GM23338 (cell line): Measurements from ENCODE around the gene SLC2A1. TPM values are rescaled to one million over a fixed set of nuclear protein-coding genes. Genes with fewer than 3 reads are reported as not detected.

ENCODE experiments used
- ATAC-seq: fragments of 200-7000 bp; cut with Tn5 transposase; 3 replicates; pipeline ENCODE4 v1.9.1; 2020
- DNase-seq: peaks from one replicate; pipeline ENCODE4 v3.0.0-alpha.2; 2015; ENCODE audit warnings: low spot score
- H2AFZ ChIP-seq: fragments of 200-600 bp; sonication (generic); 2 replicates; pipeline ENCODE4 v1.8.0; 2016; ENCODE audit warnings: antibody characterized with exemption, mild to moderate bottlenecking, moderate library complexity
- H3F3A ChIP-seq: fragments of 200-600 bp; sonication (generic); replicated peaks from 2 replicates; pipeline ENCODE4 v1.8.0; 2017; ENCODE audit warnings: antibody characterized with exemption, mixed run types, low read depth
- H3K27ac ChIP-seq: fragments of 200-600 bp; sonication (generic); 2 replicates; pipeline ENCODE4 v1.6.1; 2016; ENCODE audit warnings: low read depth
- H3K27me3 ChIP-seq: fragments of 200-600 bp; sonication (generic); 2 replicates; pipeline ENCODE4 v1.8.0; 2016; ENCODE audit warnings: mild to moderate bottlenecking, mixed run types, moderate library complexity; ENCODE audit not compliant: insufficient read depth
- H3K36me3 ChIP-seq: fragments of 200-600 bp; sonication (generic); 2 replicates; pipeline ENCODE4 v1.8.0; 2016; ENCODE audit warnings: mild to moderate bottlenecking; ENCODE audit not compliant: insufficient read depth
- H3K4me1 ChIP-seq: fragments of 200-600 bp; sonication (generic); 2 replicates; pipeline ENCODE4 v1.8.0; 2016; ENCODE audit warnings: mild to moderate bottlenecking, moderate library complexity; ENCODE audit not compliant: insufficient read depth
- H3K4me2 ChIP-seq: fragments of 200-600 bp; sonication (generic); 2 replicates; pipeline ENCODE4 v1.7.1; 2017; ENCODE audit warnings: mixed run types
- H3K4me3 ChIP-seq: fragments of 200-600 bp; sonication (generic); 2 replicates; pipeline ENCODE4 v1.6.1; 2016; ENCODE audit warnings: mixed run types
- H3K79me2 ChIP-seq: fragments of 200-600 bp; sonication (generic); replicated peaks from 2 replicates; pipeline ENCODE4 v1.8.0; 2017; ENCODE audit warnings: mild to moderate bottlenecking; ENCODE audit not compliant: insufficient read depth
- H3K9me2 ChIP-seq: fragments of 200-600 bp; sonication (generic); 2 replicates; pipeline ENCODE4 v1.8.0; 2017; ENCODE audit not compliant: insufficient read depth
- H4K20me1 ChIP-seq: fragments of 200-600 bp; sonication (generic); replicated peaks from 2 replicates; pipeline ENCODE4 v1.8.0; 2017; ENCODE audit warnings: mild to moderate bottlenecking; ENCODE audit not compliant: insufficient read depth
- H3K27ac Mint-ChIP-seq: 2 replicates; pipeline ENCODE4 v1.8.0; 2020; ENCODE audit warnings: inconsistent platforms, mild to moderate bottlenecking, moderate library complexity, mixed read lengths
- H3K27me3 Mint-ChIP-seq: 3 replicates; pipeline ENCODE4 v1.8.0; 2022; ENCODE audit warnings: low read depth, mild to moderate bottlenecking, moderate library complexity, mixed read lengths, inconsistent platforms; ENCODE audit not compliant: insufficient read depth, poor library complexity
- H3K36me3 Mint-ChIP-seq: 3 replicates; pipeline ENCODE4 v1.8.0; 2021; ENCODE audit warnings: low read depth, mild to moderate bottlenecking, inconsistent platforms, moderate library complexity, mixed read lengths
- H3K4me1 Mint-ChIP-seq: 3 replicates; pipeline ENCODE4 v1.8.0; 2020; ENCODE audit warnings: mild to moderate bottlenecking, inconsistent platforms, mixed read lengths
- H3K4me3 Mint-ChIP-seq: 3 replicates; pipeline ENCODE4 v1.8.0; 2021; ENCODE audit warnings: moderate library complexity, mild to moderate bottlenecking, inconsistent platforms, mixed read lengths
- H3K9me3 Mint-ChIP-seq: 3 replicates; pipeline ENCODE4 v1.8.0; 2020; ENCODE audit warnings: moderate library complexity, mild to moderate bottlenecking, inconsistent platforms, mixed read lengths
- CREB1 ChIP-seq: fragments of 250-450 bp; sonication (Bioruptor Pico); IDR thresholded peaks from 2 replicates; pipeline ENCODE4 v1.5.0; 2020; ENCODE audit warnings: low read depth, mild to moderate bottlenecking, moderate library complexity
- EZH2 ChIP-seq: fragments of 200-600 bp; sonication (generic); IDR thresholded peaks from one replicate; pipeline ENCODE4 v1.8.0; 2017; ENCODE audit warnings: antibody characterized with exemption, mild to moderate bottlenecking, low read depth; ENCODE audit not compliant: unreplicated experiment
- JUNB ChIP-seq: IDR thresholded peaks from one replicate; pipeline ENCODE4 v1.6.1; 2016; ENCODE audit warnings: antibody characterized with exemption; ENCODE audit not compliant: unreplicated experiment
- NANOG ChIP-seq: IDR thresholded peaks from 2 replicates; pipeline ENCODE4 v1.6.1; 2016; ENCODE audit warnings: antibody characterized with exemption, borderline replicate concordance
- STAT1 ChIP-seq: IDR thresholded peaks from one replicate; pipeline ENCODE4 v1.6.1; 2016; ENCODE audit warnings: antibody characterized with exemption; ENCODE audit not compliant: unreplicated experiment
- ZNF331 ChIP-seq: fragments of 250-450 bp; sonication (Bioruptor Pico); IDR thresholded peaks from 2 replicates; pipeline ENCODE4 v1.5.0; 2020; ENCODE audit warnings: low read depth, mild to moderate bottlenecking, moderate library complexity
- polyA plus RNA-seq: library from polyadenylated mRNA; unstranded; fragments of >200 nt; fragmentation: Nextera tagmentation; extraction: Ambion mirVana; gene quantifications from 2 replicates; pipeline ENCODE4 v1.2.1, GENCODE V29; 2016
- total RNA-seq: library from RNA; depleted of rRNA; stranded (reverse); fragments of >200 nt; shearing (Covaris generic); gene quantifications from 2 replicates; pipeline ENCODE4 v1.2.3, GENCODE V29; 2014
- TF ChIP-seq, protein P1 (sequence below), 2 experiments: fragments of 200-600 bp in 1 of 2; sonication (generic) in 1 of 2; conservative IDR thresholded peaks; 2 replicates each; pipeline versions ENCODE4 v1.5.1 to v1.6.1; 2016 to 2017; ENCODE audit warnings: antibody characterized with exemption in 2 of 2, low read depth in 2 of 2, mild to moderate bottlenecking in 2 of 2, moderate library complexity in 1 of 2
- TF ChIP-seq, protein P2 (sequence below): IDR thresholded peaks from 2 replicates; pipeline ENCODE4 v1.6.1; 2016; ENCODE audit warnings: antibody characterized with exemption
- TF ChIP-seq, protein P3 (sequence below): fragments of 250-450 bp; sonication (Bioruptor Pico); IDR thresholded peaks from 2 replicates; pipeline ENCODE4 v1.5.0; 2020; ENCODE audit warnings: mild to moderate bottlenecking, moderate library complexity

The SLC2A1 gene
- total and polyA plus RNA-seq, 2 experiments from 2014 or later, result 66.1 to 305 TPM

- TF ChIP-seq, protein P1, sequence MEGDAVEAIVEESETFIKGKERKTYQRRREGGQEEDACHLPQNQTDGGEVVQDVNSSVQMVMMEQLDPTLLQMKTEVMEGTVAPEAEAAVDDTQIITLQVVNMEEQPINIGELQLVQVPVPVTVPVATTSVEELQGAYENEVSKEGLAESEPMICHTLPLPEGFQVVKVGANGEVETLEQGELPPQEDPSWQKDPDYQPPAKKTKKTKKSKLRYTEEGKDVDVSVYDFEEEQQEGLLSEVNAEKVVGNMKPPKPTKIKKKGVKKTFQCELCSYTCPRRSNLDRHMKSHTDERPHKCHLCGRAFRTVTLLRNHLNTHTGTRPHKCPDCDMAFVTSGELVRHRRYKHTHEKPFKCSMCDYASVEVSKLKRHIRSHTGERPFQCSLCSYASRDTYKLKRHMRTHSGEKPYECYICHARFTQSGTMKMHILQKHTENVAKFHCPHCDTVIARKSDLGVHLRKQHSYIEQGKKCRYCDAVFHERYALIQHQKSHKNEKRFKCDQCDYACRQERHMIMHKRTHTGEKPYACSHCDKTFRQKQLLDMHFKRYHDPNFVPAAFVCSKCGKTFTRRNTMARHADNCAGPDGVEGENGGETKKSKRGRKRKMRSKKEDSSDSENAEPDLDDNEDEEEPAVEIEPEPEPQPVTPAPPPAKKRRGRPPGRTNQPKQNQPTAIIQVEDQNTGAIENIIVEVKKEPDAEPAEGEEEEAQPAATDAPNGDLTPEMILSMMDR (conservative IDR thresholded peaks at IDR 0.05; ENCODE audit: low read depth in 2 of 2), result no peak
- TF ChIP-seq, protein P2, sequence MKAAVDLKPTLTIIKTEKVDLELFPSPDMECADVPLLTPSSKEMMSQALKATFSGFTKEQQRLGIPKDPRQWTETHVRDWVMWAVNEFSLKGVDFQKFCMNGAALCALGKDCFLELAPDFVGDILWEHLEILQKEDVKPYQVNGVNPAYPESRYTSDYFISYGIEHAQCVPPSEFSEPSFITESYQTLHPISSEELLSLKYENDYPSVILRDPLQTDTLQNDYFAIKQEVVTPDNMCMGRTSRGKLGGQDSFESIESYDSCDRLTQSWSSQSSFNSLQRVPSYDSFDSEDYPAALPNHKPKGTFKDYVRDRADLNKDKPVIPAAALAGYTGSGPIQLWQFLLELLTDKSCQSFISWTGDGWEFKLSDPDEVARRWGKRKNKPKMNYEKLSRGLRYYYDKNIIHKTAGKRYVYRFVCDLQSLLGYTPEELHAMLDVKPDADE, result no peak
Observed at GRCh38 chr1:42950116-42950481, 8.6 kb downstream of the SLC2A1 start (continued).

GRCh38 chr1:42949312-42950115 lies 9.2 kb downstream of the SLC2A1 start:
- H3K4me1 Mint-ChIP-seq, result peaks cover 89% of the 10 kb centered on the region
- TF ChIP-seq JUNB (no peak), NANOG (no peak), CREB1 (CRISPR knock-in tag) (no peak), ZNF331 (CRISPR knock-in tag) (no peak), EZH2 (no peak), STAT1 (no peak)
- TF ChIP-seq, protein P2, result no peak
- TF ChIP-seq, protein P1 (conservative IDR thresholded peaks at IDR 0.05; ENCODE audit: low read depth in 2 of 2), result no peak
- TF ChIP-seq, protein P3, sequence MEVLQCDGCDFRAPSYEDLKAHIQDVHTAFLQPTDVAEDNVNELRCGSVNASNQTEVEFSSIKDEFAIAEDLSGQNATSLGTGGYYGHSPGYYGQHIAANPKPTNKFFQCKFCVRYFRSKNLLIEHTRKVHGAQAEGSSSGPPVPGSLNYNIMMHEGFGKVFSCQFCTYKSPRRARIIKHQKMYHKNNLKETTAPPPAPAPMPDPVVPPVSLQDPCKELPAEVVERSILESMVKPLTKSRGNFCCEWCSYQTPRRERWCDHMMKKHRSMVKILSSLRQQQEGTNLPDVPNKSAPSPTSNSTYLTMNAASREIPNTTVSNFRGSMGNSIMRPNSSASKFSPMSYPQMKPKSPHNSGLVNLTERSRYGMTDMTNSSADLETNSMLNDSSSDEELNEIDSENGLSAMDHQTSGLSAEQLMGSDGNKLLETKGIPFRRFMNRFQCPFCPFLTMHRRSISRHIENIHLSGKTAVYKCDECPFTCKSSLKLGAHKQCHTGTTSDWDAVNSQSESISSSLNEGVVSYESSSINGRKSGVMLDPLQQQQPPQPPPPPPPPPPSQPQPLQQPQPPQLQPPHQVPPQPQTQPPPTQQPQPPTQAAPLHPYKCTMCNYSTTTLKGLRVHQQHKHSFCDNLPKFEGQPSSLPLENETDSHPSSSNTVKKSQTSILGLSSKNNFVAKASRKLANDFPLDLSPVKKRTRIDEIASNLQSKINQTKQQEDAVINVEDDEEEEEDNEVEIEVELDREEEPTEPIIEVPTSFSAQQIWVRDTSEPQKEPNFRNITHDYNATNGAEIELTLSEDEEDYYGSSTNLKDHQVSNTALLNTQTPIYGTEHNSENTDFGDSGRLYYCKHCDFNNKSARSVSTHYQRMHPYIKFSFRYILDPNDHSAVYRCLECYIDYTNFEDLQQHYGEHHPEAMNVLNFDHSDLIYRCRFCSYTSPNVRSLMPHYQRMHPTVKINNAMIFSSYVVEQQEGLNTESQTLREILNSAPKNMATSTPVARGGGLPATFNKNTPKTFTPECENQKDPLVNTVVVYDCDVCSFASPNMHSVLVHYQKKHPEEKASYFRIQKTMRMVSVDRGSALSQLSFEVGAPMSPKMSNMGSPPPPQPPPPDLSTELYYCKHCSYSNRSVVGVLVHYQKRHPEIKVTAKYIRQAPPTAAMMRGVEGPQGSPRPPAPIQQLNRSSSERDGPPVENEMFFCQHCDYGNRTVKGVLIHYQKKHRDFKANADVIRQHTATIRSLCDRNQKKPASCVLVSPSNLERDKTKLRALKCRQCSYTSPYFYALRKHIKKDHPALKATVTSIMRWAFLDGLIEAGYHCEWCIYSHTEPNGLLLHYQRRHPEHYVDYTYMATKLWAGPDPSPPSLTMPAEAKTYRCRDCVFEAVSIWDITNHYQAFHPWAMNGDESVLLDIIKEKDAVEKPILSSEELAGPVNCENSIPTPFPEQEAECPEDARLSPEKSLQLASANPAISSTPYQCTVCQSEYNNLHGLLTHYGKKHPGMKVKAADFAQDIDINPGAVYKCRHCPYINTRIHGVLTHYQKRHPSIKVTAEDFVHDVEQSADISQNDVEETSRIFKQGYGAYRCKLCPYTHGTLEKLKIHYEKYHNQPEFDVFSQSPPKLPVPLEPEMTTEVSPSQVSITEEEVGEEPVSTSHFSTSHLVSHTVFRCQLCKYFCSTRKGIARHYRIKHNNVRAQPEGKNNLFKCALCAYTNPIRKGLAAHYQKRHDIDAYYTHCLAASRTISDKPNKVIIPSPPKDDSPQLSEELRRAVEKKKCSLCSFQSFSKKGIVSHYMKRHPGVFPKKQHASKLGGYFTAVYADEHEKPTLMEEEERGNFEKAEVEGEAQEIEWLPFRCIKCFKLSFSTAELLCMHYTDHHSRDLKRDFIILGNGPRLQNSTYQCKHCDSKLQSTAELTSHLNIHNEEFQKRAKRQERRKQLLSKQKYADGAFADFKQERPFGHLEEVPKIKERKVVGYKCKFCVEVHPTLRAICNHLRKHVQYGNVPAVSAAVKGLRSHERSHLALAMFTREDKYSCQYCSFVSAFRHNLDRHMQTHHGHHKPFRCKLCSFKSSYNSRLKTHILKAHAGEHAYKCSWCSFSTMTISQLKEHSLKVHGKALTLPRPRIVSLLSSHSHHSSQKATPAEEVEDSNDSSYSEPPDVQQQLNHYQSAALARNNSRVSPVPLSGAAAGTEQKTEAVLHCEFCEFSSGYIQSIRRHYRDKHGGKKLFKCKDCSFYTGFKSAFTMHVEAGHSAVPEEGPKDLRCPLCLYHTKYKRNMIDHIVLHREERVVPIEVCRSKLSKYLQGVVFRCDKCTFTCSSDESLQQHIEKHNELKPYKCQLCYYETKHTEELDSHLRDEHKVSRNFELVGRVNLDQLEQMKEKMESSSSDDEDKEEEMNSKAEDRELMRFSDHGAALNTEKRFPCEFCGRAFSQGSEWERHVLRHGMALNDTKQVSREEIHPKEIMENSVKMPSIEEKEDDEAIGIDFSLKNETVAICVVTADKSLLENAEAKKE (CRISPR knock-in tag), result no peak
- no peak for ATAC-seq
- no peaks in the 10 kb centered on the region for H3K9me3 Mint-ChIP-seq
- H3K36me3 Mint-ChIP-seq, result peaks cover 76% of the 10 kb centered on the region
- H3K4me3 Mint-ChIP-seq, result peak overlapping the region; percentile 55; the same call in 2 of the 3 replicates
- H3K79me2 ChIP-seq, result peaks cover 100% of the 10 kb centered on the region
- H3K4me3 ChIP-seq, result peak overlapping the region; percentile 26; the same call in 1 of the 2 replicates
- 0 out of 2 replicates have a peak overlapping the region, but pooled peaks have one; percentile 83 for H3K27ac Mint-ChIP-seq
- H4K20me1 ChIP-seq, result peaks cover 93% of the 10 kb centered on the region
- H2AFZ ChIP-seq, result no peak overlapping the region
- H3K36me3 ChIP-seq, result peaks cover 37% of the 10 kb centered on the region
- peak overlapping the region; percentile 83 for H3K27ac ChIP-seq
- peaks cover 28% of the 10 kb centered on the region for H3K27me3 Mint-ChIP-seq
- no peaks in the 10 kb centered on the region for H3K27me3 ChIP-seq
- peak; percentile 12 for DNase-seq
- peaks cover 82% of the 10 kb centered on the region for H3K4me1 ChIP-seq
- no peaks in the 10 kb centered on the region for H3K9me2 ChIP-seq
- H3K4me2 ChIP-seq, result peak overlapping the region; percentile 71
- H3F3A ChIP-seq, result peaks cover 21% of the 10 kb centered on the region
